ENCODE data around the gene LY6G5C.
"Not testable (repeated sequence)": the region's sequence is repeated elsewhere in the genome, so short reads cannot be mapped to it uniquely, and the experiment has no call there.

Gene LY6G5C

GRCh38 chr6:31715022-31715958 lies 34.4 kb upstream of the LY6G5C start, which contains the start of gene LY6G6D:
TSS of gene LY6G6D (plus strand) at chr6:31715348. CDS start at chr6:31715356, 8 bp downstream.
- DNase-seq, result no peak

GRCh38 chr6:31713991-31714684 lies 33.3 kb upstream of the LY6G5C start:
- DNase-seq, result no peak

- DNase-seq, result no peak
Observed at GRCh38 chr6:31713465-31713864, 32.6 kb upstream of the LY6G5C start.

- DNase-seq, result peak; percentile 49
Observed at GRCh38 chr6:31712296-31712695, 31.4 kb upstream of the LY6G5C start.

- DNase-seq, result no peak
Observed at GRCh38 chr6:31711233-31711632, 30.4 kb upstream of the LY6G5C start.

GRCh38 chr6:31710523-31711219 lies 29.8 kb upstream of the LY6G5C start:
- DNase-seq, result no peak

- DNase-seq, result not testable (repeated sequence)
Observed at GRCh38 chr6:31709157-31709556, 28.3 kb upstream of the LY6G5C start.

GRCh38 chr6:31708224-31708623 lies 27.4 kb upstream of the LY6G5C start:
- DNase-seq, result no peak

- DNase-seq, result no peak
Observed at GRCh38 chr6:31707701-31708100, 26.8 kb upstream of the LY6G5C start.

- no peak for DNase-seq
Observed at GRCh38 chr6:31706599-31706998, 25.7 kb upstream of the LY6G5C start, which contains the start of gene LY6G6F. TSS of gene LY6G6F (plus strand) at chr6:31706866. CDS start at chr6:31706907, 41 bp downstream.

GRCh38 chr6:31705931-31706330 lies 25.1 kb upstream of the LY6G5C start:
- DNase-seq, result no peak

GRCh38 chr6:31702819-31703716 lies 22.2 kb upstream of the LY6G5C start, which contains the start of gene ABHD16A:
TSS of gene ABHD16A (minus strand) at chr6:31703324. CDS start at chr6:31703281, 43 bp downstream.
- peak; percentile 99 for DNase-seq

GRCh38 chr6:31702405-31702818 lies 21.5 kb upstream of the LY6G5C start:
- DNase-seq, result no peak

GRCh38 chr6:31701666-31702404 lies 21.0 kb upstream of the LY6G5C start:
- DNase-seq, result no peak

- no peak for DNase-seq
Observed at GRCh38 chr6:31700740-31701401, 20.0 kb upstream of the LY6G5C start.

GRCh38 chr6:31697555-31697954 lies 16.7 kb upstream of the LY6G5C start:
- no peak for DNase-seq

GRCh38 chr6:31693535-31693934 lies 12.7 kb upstream of the LY6G5C start:
- no peak for DNase-seq

- no peak for DNase-seq
Observed at GRCh38 chr6:31692886-31693285, 12.0 kb upstream of the LY6G5C start.

GRCh38 chr6:31692353-31692752 lies 11.5 kb upstream of the LY6G5C start:
- no peak for DNase-seq

- DNase-seq, result no peak
Observed at GRCh38 chr6:31691564-31692108, 10.8 kb upstream of the LY6G5C start.

Measured in CD4-positive, alpha-beta T cell treated with Interleukin-17A for 4 hours (primary cell).